ENCODE data around the gene LHX4.

The LHX4 gene

GRCh38 chr1:180257486-180257885, 27.4 kb downstream of the LHX4 start:
- DNase-seq (ENCODE audit: low spot score) = no peak

GRCh38 chr1:180258290-180258689, 28.2 kb downstream of the LHX4 start:
- no peak for DNase-seq (ENCODE audit: low spot score)

GRCh38 chr1:180258935-180259334, 28.9 kb downstream of the LHX4 start:
- DNase-seq (ENCODE audit: low spot score) = no peak

- DNase-seq (ENCODE audit: low spot score) = no peak
These were observed 29.6 kb downstream of the LHX4 start for GRCh38 chr1:180259431-180260338.

- no peak for DNase-seq (ENCODE audit: low spot score)
These were observed 30.5 kb downstream of the LHX4 start for GRCh38 chr1:180260541-180260940.

- no peak for DNase-seq (ENCODE audit: low spot score)
These were observed 31.0 kb downstream of the LHX4 start for GRCh38 chr1:180261030-180261429.

GRCh38 chr1:180261524-180262155, 31.6 kb downstream of the LHX4 start:
- DNase-seq (ENCODE audit: low spot score) = no peak

GRCh38 chr1:180262628-180263488, 32.8 kb downstream of the LHX4 start:
- DNase-seq (ENCODE audit: low spot score) = no peak

- no peak for DNase-seq (ENCODE audit: low spot score)
These were observed 34.5 kb downstream of the LHX4 start for GRCh38 chr1:180264595-180264994.

- DNase-seq (ENCODE audit: low spot score) = no peak
These were observed 35.1 kb downstream of the LHX4 start for GRCh38 chr1:180265201-180265600.

GRCh38 chr1:180265871-180266270, 35.8 kb downstream of the LHX4 start:
- DNase-seq (ENCODE audit: low spot score) = no peak

- DNase-seq (ENCODE audit: low spot score) = no peak
These were observed 36.5 kb downstream of the LHX4 start for GRCh38 chr1:180266275-180267210.

GRCh38 chr1:180267211-180267561, 37.1 kb downstream of the LHX4 start:
- no peak for DNase-seq (ENCODE audit: low spot score)

- no peak for DNase-seq (ENCODE audit: low spot score)
These were observed 37.9 kb downstream of the LHX4 start for GRCh38 chr1:180267761-180268555.

GRCh38 chr1:180268556-180269075, 38.6 kb downstream of the LHX4 start:
- DNase-seq (ENCODE audit: low spot score) = no peak

GRCh38 chr1:180269645-180270529, 39.8 kb downstream of the LHX4 start:
- no peak for DNase-seq (ENCODE audit: low spot score)

GRCh38 chr1:180270530-180271271, 40.6 kb downstream of the LHX4 start:
- no peak for DNase-seq (ENCODE audit: low spot score)

Measured in CD4-positive, alpha-beta T cell treated with Interleukin-6 at 100 ng/mL for 8 hours (primary cell).